HG03457 (cell line): ENCODE data around the gene RBM3.

ENCODE experiments used
- ATAC-seq: cut with Tn5 transposase; IDR thresholded peaks from one replicate; pipeline ENCODE4 v1.9.1; 2021; ENCODE audit warnings: moderate number of reproducible peaks; ENCODE audit not compliant: unreplicated experiment

The RBM3 gene

GRCh38 chrX:48576108-48576507 is 1.8 kb downstream of the RBM3 start:
- no peak for ATAC-seq

DNA sequence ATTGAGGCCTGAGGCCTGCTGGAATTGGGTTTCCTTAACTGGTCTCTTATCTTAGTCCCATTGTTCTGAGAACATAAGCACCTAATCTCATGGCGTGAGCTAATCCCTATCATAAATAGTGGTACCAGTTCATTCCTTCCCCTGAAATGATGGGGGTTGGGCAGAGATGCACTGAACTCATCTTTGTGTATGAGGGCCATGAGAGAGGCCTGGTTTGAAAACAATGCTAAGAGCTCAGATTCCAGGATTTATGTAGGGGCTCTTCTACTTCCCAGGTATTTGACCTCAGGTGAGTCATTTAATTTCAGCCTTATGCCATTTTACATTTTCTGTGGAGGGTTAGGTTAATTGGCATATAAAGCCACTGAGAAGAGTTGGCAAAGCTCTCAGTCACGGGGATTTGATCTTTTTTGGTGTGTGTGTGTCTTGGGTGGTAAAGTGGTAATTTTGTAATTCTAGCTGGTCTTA is 4.4 kb downstream of the RBM3 start:
- no peak for ATAC-seq

DNA sequence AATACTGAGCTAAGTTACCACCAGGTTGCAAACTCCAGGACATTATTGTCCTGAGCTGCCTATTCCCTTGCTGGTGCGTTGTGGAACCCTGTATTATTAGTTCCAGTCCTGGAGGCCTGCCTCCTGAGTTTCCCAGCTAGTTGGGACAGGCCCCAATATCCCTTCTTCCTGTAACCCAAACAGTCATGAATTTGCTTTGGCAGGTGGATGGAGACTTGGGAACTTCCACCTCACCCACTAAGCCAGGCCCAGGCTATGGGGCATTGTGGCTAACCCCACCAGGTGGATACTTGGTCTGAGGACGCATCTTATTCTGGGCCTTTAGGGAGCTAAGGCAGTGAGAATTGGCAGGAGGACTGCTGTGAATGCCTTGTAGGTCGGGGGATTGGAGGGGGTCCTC is 5.0 kb downstream of the RBM3 start:
- ATAC-seq: no peak

DNA sequence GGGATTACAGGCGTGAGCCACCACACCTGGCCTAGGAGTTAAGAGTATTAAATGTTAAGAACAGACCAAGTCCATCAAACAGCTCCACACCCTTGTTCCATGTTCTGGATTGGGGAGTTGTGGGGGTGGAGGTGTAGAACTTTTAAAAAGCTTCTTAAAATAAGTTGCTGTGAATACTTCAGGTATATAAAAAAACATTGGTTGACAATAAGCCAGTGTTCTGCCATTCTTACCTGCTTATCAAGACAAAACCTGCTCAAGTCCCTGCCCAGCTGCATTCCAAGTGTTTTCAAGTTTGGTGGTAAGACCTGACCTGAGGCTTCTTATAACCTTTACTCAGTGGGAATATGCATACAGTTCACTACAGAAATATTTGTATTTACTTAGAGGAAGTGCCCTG is 6.4 kb downstream of the RBM3 start:
- no peak for ATAC-seq

- ATAC-seq: no peak
These were observed 10.4 kb downstream of the RBM3 start for GRCh38 chrX:48584698-48585097.

GRCh38 chrX:48589482-48590162 is 15.3 kb downstream of the RBM3 start:
- ATAC-seq: no peak

GRCh38 chrX:48590203-48591103 is 16.2 kb downstream of the RBM3 start:
- no peak for ATAC-seq

DNA sequence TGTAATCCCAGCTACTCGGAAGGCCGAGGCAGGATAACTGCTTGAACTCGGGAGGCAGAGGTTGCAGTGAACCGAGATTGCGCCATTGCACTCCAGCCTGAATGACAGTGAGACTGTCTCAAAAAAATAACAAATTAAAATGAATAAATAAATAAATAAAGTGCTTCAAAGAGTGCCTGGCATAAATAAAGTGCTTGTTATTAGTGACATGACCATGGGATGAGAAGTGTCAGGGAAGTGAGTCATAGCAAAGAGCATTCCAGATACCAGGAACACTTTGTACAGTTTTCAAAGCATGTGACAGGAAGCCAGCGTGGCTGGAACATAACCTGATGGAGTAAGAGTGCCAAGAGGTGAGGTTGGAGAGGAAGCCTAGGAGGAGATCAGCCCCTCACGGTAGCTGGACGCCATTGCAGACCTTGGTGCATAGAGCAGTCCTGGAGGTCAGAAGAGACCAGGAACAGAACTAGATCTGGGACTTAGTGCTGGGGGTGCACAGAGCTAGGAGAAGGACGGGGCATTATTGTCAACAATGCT is 17.0 kb downstream of the RBM3 start:
- ATAC-seq: no peak

DNA sequence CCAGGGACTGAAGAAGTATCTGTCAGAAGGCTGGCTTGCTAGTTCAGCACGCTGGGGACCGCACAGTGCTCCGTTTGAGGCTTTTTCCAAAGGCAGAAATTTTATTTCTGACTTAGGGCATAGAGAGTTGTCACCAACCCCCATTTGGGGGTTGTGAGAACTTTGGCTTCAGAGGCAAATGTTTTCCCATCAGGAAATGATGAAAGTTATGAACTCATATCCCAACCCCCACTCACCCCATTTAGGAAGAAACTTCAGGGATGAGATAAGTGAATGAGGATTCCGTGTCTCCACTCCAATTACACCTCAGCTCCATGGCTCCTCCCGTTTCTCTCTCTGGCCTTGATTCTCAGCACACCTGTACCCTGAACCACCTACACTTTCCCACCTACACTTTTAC is 18.7 kb downstream of the RBM3 start:
- ATAC-seq: no peak

DNA sequence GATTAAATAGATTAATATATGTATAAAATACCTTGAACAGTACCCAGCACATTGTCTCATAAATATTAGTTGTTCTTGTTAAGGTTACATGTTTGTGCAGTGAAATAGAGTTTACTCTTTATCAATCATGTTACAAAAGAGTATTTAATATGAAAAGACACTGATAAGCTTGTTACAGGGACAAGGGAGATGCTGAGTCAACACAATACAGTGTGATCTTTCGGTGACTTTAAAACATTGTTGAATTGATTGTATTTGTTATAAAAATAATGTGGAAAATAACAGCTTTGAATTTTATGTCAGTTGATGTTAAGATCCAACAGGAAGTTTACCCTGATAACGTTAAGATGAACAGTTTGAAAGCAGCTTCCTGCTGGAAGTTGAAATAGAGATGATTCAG is 21.6 kb downstream of the RBM3 start:
- ATAC-seq: no peak

DNA sequence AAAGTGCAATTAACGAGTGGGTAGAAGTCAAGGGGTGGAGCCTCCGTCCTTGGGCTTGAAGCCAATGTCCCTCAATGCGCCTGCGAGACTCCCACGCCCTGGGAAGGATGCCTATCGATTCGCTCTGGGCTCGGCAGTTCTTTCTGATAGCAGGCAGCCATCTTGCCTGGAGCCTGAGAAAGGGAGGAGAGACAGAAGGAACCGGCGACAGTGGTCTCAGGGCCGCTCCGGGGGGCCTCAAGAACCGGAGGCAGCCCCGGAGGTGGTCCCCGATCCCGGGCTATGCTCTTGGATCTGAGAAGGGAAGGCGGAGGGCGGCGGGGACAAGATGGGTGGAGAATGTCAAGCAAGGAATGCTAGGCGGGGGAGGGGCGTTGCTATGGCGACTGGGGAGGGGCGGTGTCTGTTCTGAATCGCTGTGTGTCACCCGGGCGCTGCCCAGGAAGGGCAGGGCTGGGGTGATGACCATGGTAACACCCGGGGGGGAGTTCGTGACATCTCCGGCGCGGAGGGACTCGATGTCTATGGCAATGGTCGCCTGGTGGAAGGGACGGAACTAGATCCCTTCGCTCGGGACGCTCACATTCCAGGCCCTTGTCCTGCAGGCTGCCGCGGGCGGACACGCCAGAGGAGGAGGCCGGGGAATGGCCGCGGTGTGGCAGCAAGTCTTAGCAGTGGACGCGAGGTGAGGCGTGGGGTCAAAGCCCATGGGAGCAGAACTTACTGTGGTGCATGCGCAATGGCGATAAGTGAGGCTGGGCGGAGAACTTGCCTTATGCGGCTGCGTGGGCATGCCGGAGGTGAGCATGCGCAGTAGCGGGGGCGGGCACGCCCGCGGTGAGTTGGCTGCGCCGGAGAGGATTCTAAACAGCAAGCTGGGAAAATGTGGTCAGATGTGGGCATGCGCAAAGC is 23.3 kb downstream of the RBM3 start, which contains the start of gene WDR13:
WDR13 (plus strand) TSS at position 140 of the 912 bp plus-strand sequence; CDS start at position 645, 505 bp downstream.
- no peak for ATAC-seq

DNA sequence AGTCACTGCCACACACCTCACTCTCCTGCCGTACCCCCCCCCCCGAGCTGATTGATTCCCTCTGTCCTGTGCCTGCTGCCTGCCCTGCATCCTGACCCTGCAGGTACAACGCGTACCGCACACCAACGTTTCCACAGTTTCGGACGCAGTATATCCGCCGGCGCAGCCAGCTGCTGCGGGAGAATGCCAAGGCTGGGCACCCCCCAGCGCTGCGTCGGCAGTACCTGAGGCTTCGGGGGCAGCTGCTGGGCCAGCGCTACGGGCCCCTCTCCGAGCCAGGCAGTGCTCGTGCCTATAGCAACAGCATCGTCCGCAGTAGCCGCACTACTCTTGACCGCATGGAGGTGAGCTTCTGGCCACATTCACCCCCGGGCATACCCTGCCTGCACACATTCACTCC is 24.3 kb downstream of the RBM3 start:
- ATAC-seq: no peak

DNA sequence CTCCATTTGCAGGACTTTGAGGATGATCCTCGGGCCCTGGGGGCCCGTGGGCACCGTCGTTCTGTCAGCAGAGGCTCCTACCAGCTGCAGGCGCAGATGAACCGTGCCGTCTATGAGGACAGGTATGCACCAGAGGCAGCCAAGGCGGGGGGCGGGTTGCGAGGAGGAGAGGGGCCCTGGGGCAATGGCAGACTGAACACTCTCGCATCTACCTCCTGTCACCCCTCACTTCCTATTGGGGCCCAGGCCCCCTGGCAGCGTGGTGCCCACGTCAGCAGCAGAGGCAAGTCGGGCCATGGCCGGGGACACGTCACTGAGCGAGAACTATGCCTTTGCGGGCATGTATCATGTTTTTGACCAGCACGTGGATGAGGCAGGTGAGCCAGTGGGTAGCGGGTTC is 25.1 kb downstream of the RBM3 start:
- no peak for ATAC-seq

DNA sequence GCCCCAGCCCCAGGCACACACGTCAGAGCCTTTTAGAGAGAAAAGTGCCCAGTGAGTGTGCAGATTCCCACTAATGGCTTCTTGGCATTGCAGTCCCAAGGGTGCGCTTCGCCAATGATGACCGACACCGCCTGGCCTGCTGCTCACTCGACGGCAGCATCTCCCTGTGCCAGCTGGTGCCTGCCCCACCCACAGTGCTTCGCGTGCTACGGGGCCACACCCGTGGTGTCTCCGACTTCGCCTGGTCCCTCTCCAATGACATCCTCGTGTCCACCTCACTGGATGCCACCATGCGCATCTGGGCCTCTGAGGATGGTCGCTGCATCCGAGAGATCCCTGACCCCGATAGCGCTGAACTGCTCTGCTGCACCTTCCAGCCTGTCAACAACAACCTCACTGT is 25.9 kb downstream of the RBM3 start:
- no peak for ATAC-seq

DNA sequence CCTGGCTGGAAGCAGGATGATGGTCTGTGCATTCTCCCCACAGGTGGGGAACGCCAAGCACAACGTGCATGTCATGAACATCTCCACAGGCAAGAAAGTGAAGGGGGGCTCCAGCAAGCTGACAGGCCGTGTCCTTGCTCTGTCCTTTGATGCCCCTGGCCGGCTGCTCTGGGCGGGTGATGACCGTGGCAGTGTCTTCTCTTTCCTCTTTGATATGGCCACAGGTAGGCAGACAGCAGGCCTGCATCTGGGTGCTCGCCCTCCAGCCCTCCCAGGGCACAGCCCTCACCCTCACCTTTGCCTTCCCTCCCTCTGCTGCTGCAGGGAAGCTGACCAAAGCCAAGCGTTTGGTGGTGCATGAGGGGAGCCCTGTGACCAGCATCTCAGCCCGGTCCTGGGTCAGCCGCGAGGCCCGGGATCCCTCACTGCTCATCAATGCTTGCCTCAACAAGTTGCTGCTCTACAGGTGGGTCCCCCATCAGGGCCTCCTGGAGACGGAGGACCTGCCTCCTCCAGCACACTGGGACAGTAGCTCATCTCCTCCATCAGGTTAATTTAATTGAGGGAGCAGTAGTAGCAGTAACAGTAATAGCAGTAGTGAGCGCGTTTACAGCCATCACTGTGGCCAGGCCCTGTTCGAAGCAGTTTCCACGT is 27.6 kb downstream of the RBM3 start:
- ATAC-seq: no peak

GRCh38 chrX:48604701-48605100 is 30.4 kb downstream of the RBM3 start:
- ATAC-seq: no peak

DNA sequence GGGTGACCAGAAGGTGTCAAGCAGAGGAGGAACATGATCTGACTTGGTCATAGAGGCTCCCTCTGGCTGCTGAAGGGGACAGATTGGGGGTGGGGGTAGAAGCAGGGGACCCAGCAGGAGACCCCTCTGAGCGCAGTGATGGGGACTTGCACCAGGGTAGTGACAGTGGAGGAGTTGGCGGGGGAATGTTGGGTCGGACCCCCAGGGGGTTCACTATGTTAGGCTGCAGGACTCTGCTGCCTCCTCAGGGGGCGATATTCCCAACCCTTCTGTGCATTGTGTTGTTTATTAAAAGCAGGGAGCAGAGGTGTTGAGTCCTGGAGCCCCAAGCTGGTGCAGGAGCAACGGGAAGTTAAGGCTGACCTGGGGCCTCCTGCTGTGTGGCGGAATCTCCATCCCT is 31.8 kb downstream of the RBM3 start:
- ATAC-seq: no peak

GRCh38 chrX:48611703-48612102 is 37.4 kb downstream of the RBM3 start:
- no peak for ATAC-seq

DNA sequence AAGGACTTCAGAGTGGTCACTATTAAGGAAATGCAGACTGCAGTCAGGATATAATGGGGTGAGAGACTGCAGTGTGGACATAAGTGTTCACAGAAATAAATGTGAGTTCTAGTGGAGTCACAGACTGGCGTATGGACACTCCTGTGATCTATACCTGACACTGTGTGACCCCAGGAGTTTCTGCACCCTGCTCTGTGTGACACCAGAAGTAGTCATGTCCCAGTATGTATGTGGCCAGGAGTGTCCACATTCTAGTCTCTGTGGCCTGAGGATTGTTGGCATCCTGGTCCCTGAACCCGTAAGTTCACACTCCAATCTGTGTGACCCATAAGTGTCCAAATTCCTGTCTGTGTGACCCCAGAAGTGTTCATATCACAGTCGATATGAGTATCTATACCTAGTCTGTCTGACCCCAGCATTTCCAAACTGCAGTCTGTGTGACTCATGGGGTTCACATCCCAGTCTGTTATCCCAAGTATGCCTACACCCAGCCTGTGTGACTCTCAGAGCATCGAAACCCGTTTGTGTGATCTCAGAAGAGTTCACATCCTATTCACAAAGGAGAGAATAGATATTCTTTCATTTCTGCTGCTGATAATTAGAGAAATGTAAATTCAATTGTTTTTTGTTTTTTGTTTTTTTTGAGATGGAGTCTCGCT is 39.3 kb downstream of the RBM3 start:
- no peak for ATAC-seq

DNA sequence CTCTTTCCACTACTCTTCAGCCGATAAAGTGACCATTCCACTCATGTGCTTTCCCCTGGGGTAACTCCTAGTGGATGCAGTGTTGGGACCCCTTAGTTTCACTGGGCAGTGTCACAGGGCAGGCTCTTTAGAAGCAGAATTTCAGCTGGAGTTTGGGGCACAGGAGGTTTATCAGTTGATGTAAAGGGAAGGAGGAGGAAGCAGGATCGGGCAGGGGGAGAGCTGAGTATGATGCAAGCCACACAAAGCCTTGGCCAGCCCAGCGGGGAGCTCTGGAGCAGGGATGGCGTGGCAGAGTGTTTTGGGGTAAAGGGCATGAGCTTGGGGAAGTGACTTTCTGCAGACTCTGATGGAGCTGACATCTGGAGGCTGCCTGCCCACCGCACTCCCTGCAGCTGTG is 42.3 kb downstream of the RBM3 start:
- no peak for ATAC-seq
